Dendritic cell treated with granulocyte-macrophage colony-stimulating factor and Interleukin-4, amounts not matched to agents 40 ng/mL and 50 ng/mL, for 4 days (primary cell): Measurements from ENCODE around the gene CCNI2.

Experiments
- H3K27ac Mint-ChIP-seq: one replicate; pipeline ENCODE4 v1.8.0; 2022; ENCODE audit warnings: mild to moderate bottlenecking, mixed read lengths
- H3K27me3 Mint-ChIP-seq: one replicate; pipeline ENCODE4 v1.8.0; 2022; ENCODE audit warnings: mild to moderate bottlenecking, mixed read lengths
- H3K36me3 Mint-ChIP-seq: one replicate; pipeline ENCODE4 v1.8.0; 2022; ENCODE audit warnings: low read depth, mixed read lengths
- H3K4me1 Mint-ChIP-seq: one replicate; pipeline ENCODE4 v1.8.0; 2022; ENCODE audit warnings: low read depth, mixed read lengths
- H3K4me3 Mint-ChIP-seq: one replicate; pipeline ENCODE4 v1.8.0; 2022; ENCODE audit warnings: mild to moderate bottlenecking, moderate library complexity, mixed read lengths
- H3K9me3 Mint-ChIP-seq: one replicate; pipeline ENCODE4 v1.8.0; 2022; ENCODE audit warnings: mixed read lengths
- intact Hi-C: fragments of 100-400 bp; cut with micrococcal nuclease; formaldehyde crosslinking; loops from one replicate; pipeline ENCODE4 v1.15.0; 2022

CCNI2 gene

GRCh38 chr5:132742158-132742557 lies 5.1 kb upstream of the CCNI2 start:
- peaks cover 63% of the 10 kb centered on the region for H3K27me3 Mint-ChIP-seq
- H3K4me1 Mint-ChIP-seq: peaks cover 10% of the 10 kb centered on the region
- H3K4me3 Mint-ChIP-seq: no peak overlapping the region
- H3K9me3 Mint-ChIP-seq: peaks cover 5% of the 10 kb centered on the region
- H3K27ac Mint-ChIP-seq: no peak overlapping the region
- peaks cover 4% of the 10 kb centered on the region for H3K36me3 Mint-ChIP-seq
- intact Hi-C loops: no loop called here

GRCh38 chr5:132742626-132743025 lies 4.6 kb upstream of the CCNI2 start:
- no peaks in the 10 kb centered on the region for H3K36me3 Mint-ChIP-seq
- no peak overlapping the region for H3K27ac Mint-ChIP-seq
- intact Hi-C loops: no loop called here
- H3K4me1 Mint-ChIP-seq: peaks cover 7% of the 10 kb centered on the region
- H3K27me3 Mint-ChIP-seq: peaks cover 66% of the 10 kb centered on the region
- no peak overlapping the region for H3K4me3 Mint-ChIP-seq
- peaks cover 5% of the 10 kb centered on the region for H3K9me3 Mint-ChIP-seq

GRCh38 chr5:132744659-132745058 lies 2.6 kb upstream of the CCNI2 start:
- no peaks in the 10 kb centered on the region for H3K4me1 Mint-ChIP-seq
- peaks cover 73% of the 10 kb centered on the region for H3K27me3 Mint-ChIP-seq
- no peak overlapping the region for H3K27ac Mint-ChIP-seq
- peaks cover 5% of the 10 kb centered on the region for H3K9me3 Mint-ChIP-seq
- no peaks in the 10 kb centered on the region for H3K36me3 Mint-ChIP-seq
- H3K4me3 Mint-ChIP-seq: no peak overlapping the region
- intact Hi-C loops: no loop called here

GRCh38 chr5:132746592-132746953 lies 653 bp upstream of the CCNI2 start:
- no peak overlapping the region for H3K4me3 Mint-ChIP-seq
- H3K9me3 Mint-ChIP-seq: peaks cover 5% of the 10 kb centered on the region
- no peaks in the 10 kb centered on the region for H3K4me1 Mint-ChIP-seq
- no peak overlapping the region for H3K27ac Mint-ChIP-seq
- peaks cover 2% of the 10 kb centered on the region for H3K36me3 Mint-ChIP-seq
- peaks cover 71% of the 10 kb centered on the region for H3K27me3 Mint-ChIP-seq
- intact Hi-C loops: no loop called here

GRCh38 chr5:132747616-132748440 lies 602 bp downstream of the CCNI2 start:
- Mint-ChIP-seq H3K36me3 (peaks cover 9% of the 10 kb centered on the region), H3K27ac (no peak overlapping the region), H3K9me3 (no peaks in the 10 kb centered on the region), H3K27me3 (peaks cover 67% of the 10 kb centered on the region), H3K4me3 (no peak overlapping the region), H3K4me1 (no peaks in the 10 kb centered on the region)
- intact Hi-C loops: no loop called here

GRCh38 chr5:132748522-132749000 lies 1.3 kb downstream of the CCNI2 start:
- no peaks in the 10 kb centered on the region for H3K9me3 Mint-ChIP-seq
- intact Hi-C loops: no loop called here
- H3K27me3 Mint-ChIP-seq: peaks cover 61% of the 10 kb centered on the region
- H3K36me3 Mint-ChIP-seq: peaks cover 9% of the 10 kb centered on the region
- no peaks in the 10 kb centered on the region for H3K4me1 Mint-ChIP-seq
- no peak overlapping the region for H3K27ac Mint-ChIP-seq
- no peak overlapping the region for H3K4me3 Mint-ChIP-seq

GRCh38 chr5:132749506-132749905 lies 2.3 kb downstream of the CCNI2 start:
- Mint-ChIP-seq H3K36me3 (peaks cover 9% of the 10 kb centered on the region), H3K4me1 (no peaks in the 10 kb centered on the region), H3K27ac (no peak overlapping the region), H3K4me3 (no peak overlapping the region), H3K9me3 (no peaks in the 10 kb centered on the region), H3K27me3 (peaks cover 59% of the 10 kb centered on the region)
- intact Hi-C loops: no loop called here

- H3K9me3 Mint-ChIP-seq: no peaks in the 10 kb centered on the region
- no peak overlapping the region for H3K27ac Mint-ChIP-seq
- H3K4me3 Mint-ChIP-seq: no peak overlapping the region
- intact Hi-C loops: no loop called here
- H3K4me1 Mint-ChIP-seq: no peaks in the 10 kb centered on the region
- peaks cover 49% of the 10 kb centered on the region for H3K27me3 Mint-ChIP-seq
- peaks cover 9% of the 10 kb centered on the region for H3K36me3 Mint-ChIP-seq
Observed at GRCh38 chr5:132750471-132751230, 3.4 kb downstream of the CCNI2 start.

GRCh38 chr5:132751444-132751843 lies 4.2 kb downstream of the CCNI2 start:
- H3K36me3 Mint-ChIP-seq: peaks cover 9% of the 10 kb centered on the region
- no peaks in the 10 kb centered on the region for H3K9me3 Mint-ChIP-seq
- no peaks in the 10 kb centered on the region for H3K4me1 Mint-ChIP-seq
- intact Hi-C loops: no loop called here
- peaks cover 42% of the 10 kb centered on the region for H3K27me3 Mint-ChIP-seq
- H3K4me3 Mint-ChIP-seq: no peak overlapping the region
- no peak overlapping the region for H3K27ac Mint-ChIP-seq

GRCh38 chr5:132751971-132752580 lies 4.8 kb downstream of the CCNI2 start:
- intact Hi-C loops: no loop called here
- peaks cover 39% of the 10 kb centered on the region for H3K27me3 Mint-ChIP-seq
- no peak overlapping the region for H3K27ac Mint-ChIP-seq
- peaks cover 9% of the 10 kb centered on the region for H3K36me3 Mint-ChIP-seq
- no peak overlapping the region for H3K4me3 Mint-ChIP-seq
- no peaks in the 10 kb centered on the region for H3K4me1 Mint-ChIP-seq
- H3K9me3 Mint-ChIP-seq: no peaks in the 10 kb centered on the region

- Mint-ChIP-seq H3K9me3 (no peaks in the 10 kb centered on the region), H3K36me3 (peaks cover 9% of the 10 kb centered on the region), H3K4me1 (no peaks in the 10 kb centered on the region), H3K27me3 (peaks cover 36% of the 10 kb centered on the region), H3K4me3 (no peak overlapping the region), H3K27ac (no peak overlapping the region)
- intact Hi-C loops: no loop called here
Observed at GRCh38 chr5:132752581-132753125, 5.4 kb downstream of the CCNI2 start.

GRCh38 chr5:132753135-132753987 lies 6.1 kb downstream of the CCNI2 start:
- Mint-ChIP-seq H3K27ac (no peak overlapping the region), H3K4me3 (no peak overlapping the region), H3K4me1 (no peaks in the 10 kb centered on the region), H3K27me3 (peaks cover 29% of the 10 kb centered on the region), H3K9me3 (no peaks in the 10 kb centered on the region), H3K36me3 (peaks cover 12% of the 10 kb centered on the region)
- intact Hi-C loops: no loop called here

GRCh38 chr5:132754111-132754510 lies 6.9 kb downstream of the CCNI2 start:
- Mint-ChIP-seq H3K4me1 (no peaks in the 10 kb centered on the region), H3K27me3 (peaks cover 22% of the 10 kb centered on the region), H3K4me3 (no peak overlapping the region), H3K9me3 (no peaks in the 10 kb centered on the region), H3K27ac (no peak overlapping the region), H3K36me3 (peaks cover 18% of the 10 kb centered on the region)
- intact Hi-C loops: no loop called here
